ENCODE measurements around the gene FBXO17. TPM values are rescaled to one million over a fixed set of nuclear protein-coding genes. Genes with fewer than 3 reads are reported as not detected.
A peak's percentile ranks its signal among the peaks of the same experiment; 100 is the strongest.

The FBXO17 gene
- total and polyA plus RNA-seq, 2 of the 13 experiments (the other 11 are each of a cell fraction or from before 2014, with no cell fraction given): 22.1 to 58.7 TPM

DNA sequence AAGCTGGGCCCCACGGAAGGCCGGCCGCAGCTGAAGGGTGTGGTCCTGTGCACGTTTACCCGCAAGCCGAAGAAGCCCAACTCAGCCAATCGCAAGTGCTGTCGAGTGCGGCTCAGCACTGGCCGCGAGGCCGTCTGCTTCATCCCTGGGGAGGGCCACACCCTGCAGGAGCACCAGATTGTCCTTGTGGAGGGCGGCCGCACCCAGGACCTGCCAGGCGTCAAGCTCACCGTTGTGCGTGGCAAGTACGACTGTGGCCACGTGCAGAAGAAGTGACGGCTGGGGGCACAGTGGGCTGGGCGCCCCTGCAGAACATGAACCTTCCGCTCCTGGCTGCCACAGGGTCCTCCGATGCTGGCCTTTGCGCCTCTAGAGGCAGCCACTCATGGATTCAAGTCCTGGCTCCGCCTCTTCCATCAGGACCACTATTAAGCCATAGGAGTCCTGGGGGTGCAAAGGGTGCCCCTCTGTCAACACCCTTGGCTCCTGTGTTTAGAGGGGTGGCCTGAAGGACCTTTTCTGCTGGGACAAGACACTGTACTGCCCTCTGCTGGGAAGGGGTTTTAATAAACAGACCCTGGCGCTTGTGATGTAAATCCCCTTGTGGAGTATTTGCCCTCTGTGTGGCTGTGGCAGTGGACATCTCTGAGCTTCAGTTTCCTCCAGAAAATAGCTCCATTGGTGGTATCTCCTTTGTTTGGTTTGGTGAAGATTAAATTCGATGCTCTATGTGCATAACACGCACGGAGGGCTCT is 42.9 kb downstream of the FBXO17 start:
- no peak overlapping the region for H3K27ac ChIP-seq (ENCODE audit: extremely low read length, insufficient read depth, low read length)
- intact Hi-C loops (cut with micrococcal nuclease; ENCODE audit: unreplicated experiment) (loop anchor here (5.0 kb wide), 2 partner anchors 200 to 275 kb away; no protein-coding TSS in a partner anchor), in situ Hi-C loops (cut with HindIII; ENCODE audit: extremely low pct_ligation_motif_present, low pct_unique_long_range_greater_than_20kb) (no loop called here)
- 0 out of 2 replicates have a peak, but pooled peaks cover 5% of the 10 kb centered on the region for H3K9me3 ChIP-seq (ENCODE audit: low read length)
- ChIA-PET CTCF (ENCODE audit: low intra/inter-chr PET ratio, low total read pairs) (no interaction called here), POLR2A (interaction anchor here (1.2 to 2.9 kb wide), 5 partner anchors 32 to 529 kb away, joined by 3 to 14 read pairs (median 11); partner anchors contain the start of genes ECH1, EIF3K, FAM98C and NFKBIB)
- no TSS peak for BruUV-seq (replicated peaks)
- H3K27me3 ChIP-seq (ENCODE audit: control insufficient read depth in 1 of 2, insufficient read depth in 2 of 2, low read length in 2 of 2): no peaks in the 10 kb centered on the region
- H3K4me1 ChIP-seq (ENCODE audit: insufficient read depth, low read length): peaks cover 50% of the 10 kb centered on the region
- no peak overlapping the region for H3K4me3 ChIP-seq (replicated peaks in 1 of 3; ENCODE audit: insufficient read depth in 1 of 3, low read depth in 2 of 3, low read length in 3 of 3)
- FAIRE-seq (no peak), ATAC-seq (no peak), DNase-seq (ENCODE audit: low spot score) (peak; percentile 63)
- WGBS (ENCODE audit: low lambda C conversion rate): 95% methylated on average over 16 of the region's 29 CpGs
- H3K79me2 ChIP-seq (ENCODE audit: insufficient read depth, low read length): peaks cover 31% of the 10 kb centered on the region
- peak overlapping the region; percentile 83; the same call in 1 of the 2 replicates for H3K4me2 ChIP-seq (ENCODE audit: low read depth, low read length)
- no peak overlapping the region for H2AFZ ChIP-seq (ENCODE audit: low read length)
- H3K36me3 ChIP-seq (replicated peaks in 1 of 2; ENCODE audit: control insufficient read depth in 1 of 2, insufficient read depth in 2 of 2, low read length in 2 of 2): no peaks in the 10 kb centered on the region; a peak in 2 of 5 replicates
- no peak overlapping the region for H3K9ac ChIP-seq (ENCODE audit: insufficient read depth, low read depth, low read length)
- H4K20me1 ChIP-seq (ENCODE audit: insufficient read depth, low read length): no peaks in the 10 kb centered on the region; the same call in 1 of the 2 replicates
- TF ChIP-seq ARID3A (IDR thresholded peaks at IDR 0.05; ENCODE audit: low read depth, low read length) (no peak), ZNF136 (CRISPR knock-in tag; IDR thresholded peaks at IDR 0.05; ENCODE audit: low read depth) (no peak), EHMT2 (IDR thresholded peaks at IDR 0.05; ENCODE audit: borderline replicate concordance, low read depth, low read length) (no peak), TOE1 (CRISPR knock-in tag; IDR thresholded peaks at IDR 0.05) (no peak), FOXA1 (IDR thresholded peaks at IDR 0.05) (no peak), FOXA1 (CRISPR knock-in tag; IDR thresholded peaks at IDR 0.05) (0 out of 2 replicates have a peak, but pooled peaks have one; percentile 25), ZBTB3 (CRISPR knock-in tag; IDR thresholded peaks at IDR 0.05; ENCODE audit: borderline replicate concordance, low read depth) (no peak), PPARG (CRISPR knock-in tag; conservative IDR thresholded peaks at IDR 0.05) (no peak), ZNF772 (CRISPR knock-in tag; IDR thresholded peaks at IDR 0.05) (no peak), SRSF9 (IDR thresholded peaks at IDR 0.05; ENCODE audit: borderline replicate concordance, insufficient read depth, low read depth, low read length, poor library complexity, severe bottlenecking) (no peak), RORA (CRISPR knock-in tag; IDR thresholded peaks at IDR 0.05) (no peak), ZXDC (CRISPR knock-in tag; IDR thresholded peaks at IDR 0.05) (peak; percentile 41; the same call in 1 of the 2 replicates)
- TF ChIP-seq, protein P1, sequence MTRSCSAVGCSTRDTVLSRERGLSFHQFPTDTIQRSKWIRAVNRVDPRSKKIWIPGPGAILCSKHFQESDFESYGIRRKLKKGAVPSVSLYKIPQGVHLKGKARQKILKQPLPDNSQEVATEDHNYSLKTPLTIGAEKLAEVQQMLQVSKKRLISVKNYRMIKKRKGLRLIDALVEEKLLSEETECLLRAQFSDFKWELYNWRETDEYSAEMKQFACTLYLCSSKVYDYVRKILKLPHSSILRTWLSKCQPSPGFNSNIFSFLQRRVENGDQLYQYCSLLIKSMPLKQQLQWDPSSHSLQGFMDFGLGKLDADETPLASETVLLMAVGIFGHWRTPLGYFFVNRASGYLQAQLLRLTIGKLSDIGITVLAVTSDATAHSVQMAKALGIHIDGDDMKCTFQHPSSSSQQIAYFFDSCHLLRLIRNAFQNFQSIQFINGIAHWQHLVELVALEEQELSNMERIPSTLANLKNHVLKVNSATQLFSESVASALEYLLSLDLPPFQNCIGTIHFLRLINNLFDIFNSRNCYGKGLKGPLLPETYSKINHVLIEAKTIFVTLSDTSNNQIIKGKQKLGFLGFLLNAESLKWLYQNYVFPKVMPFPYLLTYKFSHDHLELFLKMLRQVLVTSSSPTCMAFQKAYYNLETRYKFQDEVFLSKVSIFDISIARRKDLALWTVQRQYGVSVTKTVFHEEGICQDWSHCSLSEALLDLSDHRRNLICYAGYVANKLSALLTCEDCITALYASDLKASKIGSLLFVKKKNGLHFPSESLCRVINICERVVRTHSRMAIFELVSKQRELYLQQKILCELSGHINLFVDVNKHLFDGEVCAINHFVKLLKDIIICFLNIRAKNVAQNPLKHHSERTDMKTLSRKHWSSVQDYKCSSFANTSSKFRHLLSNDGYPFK (CRISPR knock-in tag; IDR thresholded peaks at IDR 0.05; ENCODE audit: borderline replicate concordance): no peak
- TF ChIP-seq, protein P2, sequence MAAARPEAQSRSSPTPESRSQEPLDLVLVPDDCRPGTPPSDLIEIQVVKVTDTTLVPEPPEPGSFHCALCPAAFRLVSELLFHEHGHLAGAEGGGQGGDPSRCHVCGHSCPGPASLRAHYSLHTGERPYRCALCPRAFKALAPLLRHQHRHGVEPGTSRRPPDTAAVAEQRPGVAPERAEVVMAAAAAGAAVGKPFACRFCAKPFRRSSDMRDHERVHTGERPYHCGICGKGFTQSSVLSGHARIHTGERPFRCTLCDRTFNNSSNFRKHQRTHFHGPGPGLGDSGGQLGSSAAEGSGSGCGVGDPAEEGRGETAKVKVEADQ (CRISPR knock-in tag; IDR thresholded peaks at IDR 0.05; ENCODE audit: borderline replicate concordance): no peak
